GM12878 (cell line): ENCODE results near the gene TPRA1. TPM values are rescaled to one million over a fixed set of nuclear protein-coding genes. Genes with fewer than 3 reads are reported as not detected.

ENCODE experiments used
- ATAC-seq: fragments of 200-7000 bp; cut with Tn5 transposase; 3 replicates; pipeline ENCODE4 v1.9.1; 2020; ENCODE audit warnings: mild to moderate bottlenecking, moderate library complexity
- BruUV-seq: library from RNA; stranded (reverse); fragments of 400-500 nt; replicated peaks from 2 replicates; lab custom pipeline; 2021; lab: Mats Ljungman, UMichigan
- CTCF ChIA-PET: fragments of 300-600 bp; sonication (Branson Sonifier 250); formaldehyde crosslinking; extraction: SDS; loops from one replicate; lab custom pipeline; 2021; ENCODE audit warnings: inconsistent platforms; lab: Yijun Ruan, JAX
- POLR2A ChIA-PET: fragments of 350-600 bp; formaldehyde crosslinking; extraction: SDS; loops from one replicate; lab custom pipeline; 2021; ENCODE audit warnings: inconsistent platforms; lab: Charles Lee
- RAD21 ChIA-PET: fragments of 300-600 bp; sonication (Branson Sonifier 250); formaldehyde crosslinking; loops from one replicate; lab custom pipeline; 2023; ENCODE audit warnings: antibody characterized with exemption; ENCODE audit not compliant: unreplicated experiment; lab: Charles Lee
- SMC1A ChIA-PET: fragments of 300-600 bp; sonication (Branson Sonifier 250); formaldehyde crosslinking; loops from one replicate; lab custom pipeline; 2023; ENCODE audit not compliant: unreplicated experiment, uncharacterized antibody; lab: Charles Lee
- DNase-seq: peaks from one replicate; pipeline ENCODE4 v3.0.0-alpha.2; 2011; ENCODE audit warnings: low read depth, low spot score
- FAIRE-seq: peaks from 3 replicates; lab custom pipeline; 2011; peaks lifted over from hg19 to GRCh38; lab: Jason Lieb, UNC
- H2AFZ ChIP-seq: 2 replicates; pipeline ENCODE4 v1.6.0; 2011; ENCODE audit warnings: low read depth, low read length, control low read depth; ENCODE audit not compliant: control insufficient read depth
- H3K27ac ChIP-seq: 2 replicates; pipeline ENCODE4 v1.5.1; 2011; ENCODE audit warnings: control low read depth; ENCODE audit not compliant: control insufficient read depth, insufficient read depth
- H3K27me3 ChIP-seq, 2 experiments: replicated peaks in 1 of 2; 2 replicates each; pipeline versions ENCODE4 v1.6.0 to v1.6.1; 2011; ENCODE audit warnings: low read length in 1 of 2; ENCODE audit not compliant: control insufficient read depth in 2 of 2, insufficient read depth in 2 of 2
- H3K36me3 ChIP-seq, 2 experiments: 2 replicates each; pipeline ENCODE4 v1.5.1; 2011; ENCODE audit warnings: low read length in 1 of 2; ENCODE audit not compliant: control insufficient read depth in 2 of 2, insufficient read depth in 2 of 2
- H3K4me1 ChIP-seq: 2 replicates; pipeline ENCODE4 v1.6.1; 2011; ENCODE audit warnings: mild to moderate bottlenecking, low read length, moderate library complexity, mixed read lengths; ENCODE audit not compliant: control insufficient read depth, insufficient read depth
- H3K4me2 ChIP-seq: 2 replicates; pipeline ENCODE4 v1.6.0; 2011; ENCODE audit warnings: control low read depth; ENCODE audit not compliant: control insufficient read depth, insufficient read depth
- H3K4me3 ChIP-seq: fragments of 200-600 bp; sonication (generic); 2 replicates; pipeline ENCODE4 v1.5.1; 2016
- H3K79me2 ChIP-seq: 2 replicates; pipeline ENCODE4 v1.6.0; 2011; ENCODE audit warnings: low read length; ENCODE audit not compliant: control insufficient read depth, insufficient read depth
- H3K9ac ChIP-seq: 2 replicates; pipeline ENCODE4 v1.8.0; 2011; ENCODE audit warnings: low read length, control low read depth, mixed read lengths; ENCODE audit not compliant: control insufficient read depth, insufficient read depth
- H3K9me3 ChIP-seq: replicated peaks from 3 replicates; pipeline ENCODE4 v1.5.1; 2011; ENCODE audit warnings: mild to moderate bottlenecking, low read length; ENCODE audit not compliant: control insufficient read depth, insufficient read depth
- H4K20me1 ChIP-seq: 2 replicates; pipeline ENCODE4 v1.6.0; 2011; ENCODE audit not compliant: control insufficient read depth, insufficient read depth
- BACH1 ChIP-seq: fragments of 450-650 bp; IDR thresholded peaks from 2 replicates; pipeline ENCODE4 v1.6.1; 2017; ENCODE audit warnings: mild to moderate bottlenecking, borderline replicate concordance
- CHD1 ChIP-seq: IDR thresholded peaks from 2 replicates; pipeline ENCODE4 v1.6.1; 2012; ENCODE audit warnings: low read depth, low read length, improper control_type of control experiment
- CHD4 ChIP-seq: fragments of 200-600 bp; sonication (generic); IDR thresholded peaks from 2 replicates; pipeline ENCODE4 v1.6.1; 2016; ENCODE audit warnings: mild to moderate bottlenecking
- ESRRA ChIP-seq: IDR thresholded peaks from 2 replicates; pipeline ENCODE4 v1.6.1; 2012; ENCODE audit warnings: mild to moderate bottlenecking, low read length, improper control_type of control experiment
- EZH2 ChIP-seq: IDR thresholded peaks from 2 replicates; pipeline ENCODE4 v1.6.1; 2012; ENCODE audit warnings: low read depth, mild to moderate bottlenecking, control low read depth, inconsistent platforms, low read length, borderline replicate concordance; ENCODE audit not compliant: control insufficient read depth
- FOXM1 ChIP-seq: IDR thresholded peaks from 2 replicates; pipeline ENCODE4 v1.6.1; 2012; ENCODE audit warnings: low read depth, mild to moderate bottlenecking, inconsistent platforms, low read length, moderate library complexity
- GABPA ChIP-seq: IDR thresholded peaks from 2 replicates; pipeline ENCODE4 v1.6.1; 2014; ENCODE audit warnings: antibody characterized with exemption, low read depth, mild to moderate bottlenecking, inconsistent platforms
- HDAC2 ChIP-seq: fragments of 200-600 bp; sonication (generic); IDR thresholded peaks from 2 replicates; pipeline ENCODE4 v1.6.1; 2017
- HDAC6 ChIP-seq: fragments of 200-600 bp; sonication (generic); IDR thresholded peaks from one replicate; pipeline ENCODE4 v1.8.0; 2017; ENCODE audit warnings: antibody characterized with exemption; ENCODE audit not compliant: unreplicated experiment
- MTA3 ChIP-seq: IDR thresholded peaks from 2 replicates; pipeline ENCODE4 v1.6.1; 2012; ENCODE audit warnings: low read length, inconsistent platforms, borderline replicate concordance
- MYC ChIP-seq: IDR thresholded peaks from 2 replicates; pipeline ENCODE4 v1.6.1; 2011; ENCODE audit warnings: mild to moderate bottlenecking, low read length, moderate library complexity, inconsistent platforms; ENCODE audit not compliant: insufficient read depth, insufficient replicate concordance, insufficient read length, severe bottlenecking
- NFXL1 ChIP-seq: fragments of 450-650 bp; IDR thresholded peaks from 2 replicates; pipeline ENCODE4 v1.6.1; 2017; ENCODE audit warnings: antibody characterized with exemption, mild to moderate bottlenecking, borderline replicate concordance
- PAX5 ChIP-seq: IDR thresholded peaks from 2 replicates; pipeline ENCODE4 v1.6.1; 2011; ENCODE audit warnings: low read depth, low read length, borderline replicate concordance
- POLR2A ChIP-seq: IDR thresholded peaks from 2 replicates; pipeline ENCODE4 v1.6.1; 2011; ENCODE audit warnings: low read depth, mild to moderate bottlenecking, low read length
- POU2F2 ChIP-seq: IDR thresholded peaks from 3 replicates; pipeline ENCODE4 v1.6.1; 2011; ENCODE audit warnings: low read depth, mild to moderate bottlenecking, low read length, borderline replicate concordance
- RFX5 ChIP-seq: IDR thresholded peaks from 2 replicates; pipeline ENCODE4 v1.6.1; 2011; ENCODE audit warnings: low read depth, low read length, improper control_type of control experiment
- SMAD5 ChIP-seq: IDR thresholded peaks from 2 replicates; pipeline ENCODE4 v1.6.1; 2016; ENCODE audit warnings: antibody characterized with exemption, low read depth
- SREBF1 ChIP-seq: IDR thresholded peaks from 2 replicates; pipeline ENCODE4 v1.6.1; 2012; ENCODE audit warnings: mild to moderate bottlenecking, low read length
- USF1 ChIP-seq: IDR thresholded peaks from 2 replicates; pipeline ENCODE4 v1.6.1; 2011; ENCODE audit warnings: borderline replicate concordance, low read depth, mild to moderate bottlenecking, moderate library complexity, mixed read lengths, low read length; ENCODE audit not compliant: insufficient read depth; ENCODE audit errors: extremely low read length
- WRNIP1 ChIP-seq: IDR thresholded peaks from 2 replicates; pipeline ENCODE4 v1.6.1; 2011; ENCODE audit warnings: low read depth, low read length, improper control_type of control experiment, borderline replicate concordance
- ZNF207 ChIP-seq: fragments of 450-650 bp; IDR thresholded peaks from 2 replicates; pipeline ENCODE4 v1.6.1; 2014; ENCODE audit warnings: antibody characterized with exemption, mild to moderate bottlenecking, borderline replicate concordance
- WGBS: methylation state at CpG from one replicate; pipeline ENCODE4 v1.1.6; 2016; ENCODE audit warnings: low lambda C conversion rate; ENCODE audit not compliant: insufficient replicate concordance, insufficient coverage; ENCODE audit errors: missing lambda C conversion rate; 5-methylcytosine and 5-hydroxymethylcytosine counted together
- in situ Hi-C: fragments of 300-500 bp; cut with MboI; formaldehyde crosslinking; loops from 9 replicates; pipeline ENCODE4 v1.14.3; 2018; ENCODE audit warnings: mixed read lengths
- intact Hi-C: fragments of 100-400 bp; cut with micrococcal nuclease; formaldehyde crosslinking; loops from one replicate; pipeline ENCODE4 v1.14.2; 2022; ENCODE audit not compliant: unreplicated experiment
- polyA plus RNA-seq, 11 experiments: library from polyadenylated mRNA; depleted of rRNA in 4 of 11; unstranded in 6 of 11; stranded (reverse) in 5 of 11; fragments of >200 nt; fragmentation: Nextera tagmentation in 4 of 11; fragmentation: Illumina TruSeq in 1 of 11; extraction: Ambion mirVana in 4 of 11; extraction: Trizol in 1 of 11; gene quantifications; 1 replicate in 1 of 11; 2 replicates in 10 of 11; pipeline versions ENCODE4 v1.2.1 to v1.2.3, GENCODE V29; 2011 to 2016; ENCODE audit warnings: inconsistent platforms in 2 of 11, missing spikeins in 2 of 11, low read depth in 1 of 11
- total RNA-seq, 4 experiments: library from RNA; depleted of rRNA in 3 of 4; stranded (reverse); fragments of >200 nt in 3 of 4; fragmentation: Illumina TruSeq in 1 of 4; extraction: Trizol in 1 of 4; gene quantifications; 2 replicates each; pipeline versions ENCODE4 v1.2.1 to v1.2.3, GENCODE V29; 2013 to 2021
- TF ChIP-seq, protein P1 (sequence below): fragments of 450-650 bp; IDR thresholded peaks from 2 replicates; pipeline ENCODE4 v1.6.1; 2016; ENCODE audit warnings: mild to moderate bottlenecking

Gene TPRA1
- total and polyA plus RNA-seq, 10 of the 15 experiments (the other 5 are each of a cell fraction or from before 2014, with no cell fraction given): 1.8 to 39.6 (median 26.6) TPM

GRCh38 chr3:127593178-127593577 lies 2.6 kb upstream of the TPRA1 start (continued):
- TF ChIP-seq, protein P1, sequence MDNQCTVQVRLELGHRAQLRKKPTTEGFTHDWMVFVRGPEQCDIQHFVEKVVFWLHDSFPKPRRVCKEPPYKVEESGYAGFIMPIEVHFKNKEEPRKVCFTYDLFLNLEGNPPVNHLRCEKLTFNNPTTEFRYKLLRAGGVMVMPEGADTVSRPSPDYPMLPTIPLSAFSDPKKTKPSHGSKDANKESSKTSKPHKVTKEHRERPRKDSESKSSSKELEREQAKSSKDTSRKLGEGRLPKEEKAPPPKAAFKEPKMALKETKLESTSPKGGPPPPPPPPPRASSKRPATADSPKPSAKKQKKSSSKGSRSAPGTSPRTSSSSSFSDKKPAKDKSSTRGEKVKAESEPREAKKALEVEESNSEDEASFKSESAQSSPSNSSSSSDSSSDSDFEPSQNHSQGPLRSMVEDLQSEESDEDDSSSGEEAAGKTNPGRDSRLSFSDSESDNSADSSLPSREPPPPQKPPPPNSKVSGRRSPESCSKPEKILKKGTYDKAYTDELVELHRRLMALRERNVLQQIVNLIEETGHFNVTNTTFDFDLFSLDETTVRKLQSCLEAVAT: no peak
- TF ChIP-seq HDAC2 (no peak), CHD4 (no peak), WRNIP1 (no peak), MTA3 (no peak), GABPA (no peak), BACH1 (no peak), SMAD5 (no peak), PAX5 (no peak)

DNA sequence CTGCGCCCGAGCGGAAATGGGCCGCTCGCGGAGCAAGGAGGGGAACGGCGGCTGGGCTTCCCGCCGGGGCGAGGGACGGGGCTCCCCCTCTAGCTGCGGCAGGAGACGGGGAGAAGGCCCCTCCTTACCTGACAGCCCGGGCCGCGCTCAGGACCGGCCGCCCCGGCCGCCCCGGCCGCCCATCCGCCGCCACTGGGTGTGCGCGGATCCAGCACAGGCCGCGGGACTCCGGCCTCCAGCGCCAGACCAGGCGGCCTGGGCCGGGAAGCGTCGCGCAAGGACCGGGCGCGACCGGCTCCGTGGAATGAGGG lies 296 bp downstream of the TPRA1 start:
- Histone ChIP-seq H3K27ac (peak overlapping the region; percentile 94), H3K4me1 (peaks cover 22% of the 10 kb centered on the region), H3K4me2 (peak overlapping the region; percentile 97), H3K27me3 (no peaks in the 10 kb centered on the region), H2AFZ (peak overlapping the region; percentile 71), H3K79me2 (peaks cover 47% of the 10 kb centered on the region), H3K4me3 (peak overlapping the region; percentile 99), H4K20me1 (no peaks in the 10 kb centered on the region; the same call in 1 of the 2 replicates), H3K9ac (peak overlapping the region; percentile 81), H3K9me3 (no peaks in the 10 kb centered on the region), H3K36me3 (no peaks in the 10 kb centered on the region; a peak in 1 of 4 replicates)
- RAD21 ChIA-PET: interaction anchor here (2.5 kb wide), 1 partner anchor 15 kb away, joined by 11 read pairs; no protein-coding TSS in a partner anchor
- FAIRE-seq: no peak
- intact Hi-C loops (loop anchor here (5.0 kb wide), 1 partner anchor 232 kb away; the partner anchor contains the start of gene MGLL), in situ Hi-C loops (no loop called here)
- under 1% methylated on average over 34 of the region's 41 CpGs for WGBS
- peak; percentile 62 for ATAC-seq
- CTCF ChIA-PET: interaction anchor here (1.1 to 5.3 kb wide), 3 partner anchors 15 to 381 kb away, joined by 3 to 43 read pairs (median 3); no protein-coding TSS in a partner anchor
- DNase-seq: no peak
- SMC1A ChIA-PET: no interaction called here
- no TSS peak for BruUV-seq
- POLR2A ChIA-PET: interaction anchor here (0.7 to 3.6 kb wide), 4 partner anchors 8 to 1373 kb away, joined by 3 to 39 read pairs (median 3); partner anchors contain the start of gene MCM2
- TF ChIP-seq MTA3 (no peak), USF1 (no peak), SREBF1 (no peak), CHD1 (0 out of 2 replicates have a peak, but pooled peaks have one; percentile 44), FOXM1 (peak; percentile 1; the same call in 1 of the 2 replicates), EZH2 (no peak), POU2F2 (no peak; the same call in 2 of the 3 replicates), MYC (no peak), NFXL1 (0 out of 2 replicates have a peak, but pooled peaks have one; percentile 47), POLR2A (peak; percentile 68), ESRRA (no peak), BACH1 (peak; percentile 68; the same call in 1 of the 2 replicates), ZNF207 (no peak), HDAC6 (no peak), RFX5 (no peak)
